Measurements from ENCODE around the gene DCC. TPM values are rescaled to one million over a fixed set of nuclear protein-coding genes. Genes with fewer than 3 reads are reported as not detected.

DCC gene
- polyA plus RNA-seq, 1 donor (not counting 4 experiments of a cell fraction or from before 2014, with no cell fraction given), result not detected

DNA sequence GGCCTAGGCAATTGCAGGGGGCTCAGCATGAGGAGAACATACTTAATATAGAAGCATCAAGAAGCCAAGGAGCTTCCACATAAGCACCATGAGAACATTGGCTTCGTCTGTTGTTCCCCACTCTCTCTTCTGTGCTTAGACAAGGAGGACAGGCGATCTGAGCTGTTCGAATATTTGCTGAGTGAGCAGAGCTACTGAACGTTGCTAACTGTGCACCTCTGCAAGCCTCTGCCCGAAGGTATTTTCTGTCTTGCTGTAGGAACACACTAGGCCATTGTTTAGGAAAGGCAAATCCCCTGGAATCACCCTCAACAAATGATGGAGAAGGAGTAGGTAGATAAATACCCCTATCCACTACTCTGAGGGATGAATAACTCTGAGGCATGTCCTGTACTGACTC is 813.8 kb downstream of the DCC start:
- no peak overlapping the region for H3K4me2 ChIP-seq (ENCODE audit: control insufficient read depth, extremely low read depth, insufficient read depth, low read depth, low read length)
- no peaks in the 10 kb centered on the region for H3K79me2 ChIP-seq (ENCODE audit: control insufficient read depth, insufficient read depth, low read length)
- no peak overlapping the region for H3K27ac ChIP-seq (ENCODE audit: control insufficient read depth, insufficient read depth, low read length)
- H2AFZ ChIP-seq (ENCODE audit: control insufficient read depth, low read length), result no peak overlapping the region
- dilution Hi-C loops (cut with MboI; ENCODE audit: extremely low pct_ligation_motif_present, low sequenced_read_pairs), result no loop called here
- no peaks in the 10 kb centered on the region for H3K36me3 ChIP-seq (ENCODE audit: control insufficient read depth in 2 of 2, extremely low read depth in 1 of 2, insufficient read depth in 2 of 2, low read length in 2 of 2)
- no peaks in the 10 kb centered on the region for H3K9me1 ChIP-seq (ENCODE audit: control insufficient read depth, extremely low read depth, insufficient read depth, low read length)
- TF ChIP-seq, protein P1, sequence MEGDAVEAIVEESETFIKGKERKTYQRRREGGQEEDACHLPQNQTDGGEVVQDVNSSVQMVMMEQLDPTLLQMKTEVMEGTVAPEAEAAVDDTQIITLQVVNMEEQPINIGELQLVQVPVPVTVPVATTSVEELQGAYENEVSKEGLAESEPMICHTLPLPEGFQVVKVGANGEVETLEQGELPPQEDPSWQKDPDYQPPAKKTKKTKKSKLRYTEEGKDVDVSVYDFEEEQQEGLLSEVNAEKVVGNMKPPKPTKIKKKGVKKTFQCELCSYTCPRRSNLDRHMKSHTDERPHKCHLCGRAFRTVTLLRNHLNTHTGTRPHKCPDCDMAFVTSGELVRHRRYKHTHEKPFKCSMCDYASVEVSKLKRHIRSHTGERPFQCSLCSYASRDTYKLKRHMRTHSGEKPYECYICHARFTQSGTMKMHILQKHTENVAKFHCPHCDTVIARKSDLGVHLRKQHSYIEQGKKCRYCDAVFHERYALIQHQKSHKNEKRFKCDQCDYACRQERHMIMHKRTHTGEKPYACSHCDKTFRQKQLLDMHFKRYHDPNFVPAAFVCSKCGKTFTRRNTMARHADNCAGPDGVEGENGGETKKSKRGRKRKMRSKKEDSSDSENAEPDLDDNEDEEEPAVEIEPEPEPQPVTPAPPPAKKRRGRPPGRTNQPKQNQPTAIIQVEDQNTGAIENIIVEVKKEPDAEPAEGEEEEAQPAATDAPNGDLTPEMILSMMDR (optimal IDR thresholded peaks at IDR 0.05 in 1 of 3, IDR thresholded peaks at IDR 0.05 in 1 of 3, conservative IDR thresholded peaks at IDR 0.05 in 1 of 3; ENCODE audit: extremely low read depth in 1 of 3, insufficient read depth in 2 of 3, low read length in 3 of 3), result no peak
- H3K9me3 ChIP-seq (ENCODE audit: control insufficient read depth, low read depth, low read length), result no peaks in the 10 kb centered on the region
- H3K4me1 ChIP-seq (ENCODE audit: control insufficient read depth, extremely low read depth, insufficient read depth, low read length), result no peaks in the 10 kb centered on the region
- H3K9ac ChIP-seq (ENCODE audit: control insufficient read depth, extremely low read depth, insufficient read depth, low read length), result no peak overlapping the region
- no peak for FAIRE-seq
- H4K20me1 ChIP-seq (ENCODE audit: control insufficient read depth, extremely low read depth, insufficient read depth, low read length), result no peaks in the 10 kb centered on the region
- H3K4me3 ChIP-seq (ENCODE audit: control insufficient read depth in 2 of 3, extremely low read depth in 1 of 3, insufficient read depth in 2 of 3, low read depth in 1 of 3, low read length in 3 of 3), result no peak overlapping the region
- no peak for DNase-seq (ENCODE audit: low read depth, low spot score)
- no peaks in the 10 kb centered on the region for H3K27me3 ChIP-seq (ENCODE audit: control insufficient read depth, extremely low read depth, insufficient read depth, low read length)

DNA sequence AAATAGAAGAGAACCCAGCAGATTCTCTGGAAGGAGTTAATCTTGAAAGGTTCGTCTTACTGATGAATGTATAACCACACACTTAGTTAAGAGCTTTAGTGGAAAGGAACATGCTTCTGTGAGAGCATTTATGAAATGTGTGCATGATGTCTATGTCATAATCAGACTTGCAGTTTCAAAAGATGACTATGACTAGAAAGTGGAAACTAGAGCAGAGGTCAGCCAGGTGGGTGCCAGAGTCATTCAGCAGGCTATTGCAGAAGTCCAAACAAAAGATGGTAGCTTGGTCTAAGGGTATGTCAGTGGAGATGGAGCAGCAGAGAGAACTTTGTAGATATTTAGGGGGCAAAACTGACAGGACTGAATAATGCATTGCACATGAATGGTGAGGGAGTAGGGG is 825.8 kb downstream of the DCC start:
- H2AFZ ChIP-seq (ENCODE audit: control insufficient read depth, low read length), result no peak overlapping the region
- no peaks in the 10 kb centered on the region for H3K4me1 ChIP-seq (ENCODE audit: control insufficient read depth, extremely low read depth, insufficient read depth, low read length)
- H3K9me3 ChIP-seq (ENCODE audit: control insufficient read depth, low read depth, low read length), result peaks cover 2% of the 10 kb centered on the region
- FAIRE-seq, result no peak
- no peak for TF ChIP-seq EZH2 (IDR thresholded peaks at IDR 0.05; ENCODE audit: low read length)
- TF ChIP-seq, protein P1 (optimal IDR thresholded peaks at IDR 0.05 in 1 of 3, IDR thresholded peaks at IDR 0.05 in 1 of 3, conservative IDR thresholded peaks at IDR 0.05 in 1 of 3; ENCODE audit: extremely low read depth in 1 of 3, insufficient read depth in 2 of 3, low read length in 3 of 3), result no peak
- no peaks in the 10 kb centered on the region for H4K20me1 ChIP-seq (ENCODE audit: control insufficient read depth, extremely low read depth, insufficient read depth, low read length)
- H3K9ac ChIP-seq (ENCODE audit: control insufficient read depth, extremely low read depth, insufficient read depth, low read length), result no peak overlapping the region
- H3K4me2 ChIP-seq (ENCODE audit: control insufficient read depth, extremely low read depth, insufficient read depth, low read depth, low read length), result no peak overlapping the region
- no peaks in the 10 kb centered on the region for H3K79me2 ChIP-seq (ENCODE audit: control insufficient read depth, insufficient read depth, low read length)
- H3K27ac ChIP-seq (ENCODE audit: control insufficient read depth, insufficient read depth, low read length), result no peak overlapping the region
- DNase-seq (ENCODE audit: low read depth, low spot score), result no peak
- no peaks in the 10 kb centered on the region for H3K9me1 ChIP-seq (ENCODE audit: control insufficient read depth, extremely low read depth, insufficient read depth, low read length)
- no peaks in the 10 kb centered on the region for H3K27me3 ChIP-seq (ENCODE audit: control insufficient read depth, extremely low read depth, insufficient read depth, low read length)
- no peaks in the 10 kb centered on the region for H3K36me3 ChIP-seq (ENCODE audit: control insufficient read depth in 2 of 2, extremely low read depth in 1 of 2, insufficient read depth in 2 of 2, low read length in 2 of 2)
- H3K4me3 ChIP-seq (ENCODE audit: control insufficient read depth in 2 of 3, extremely low read depth in 1 of 3, insufficient read depth in 2 of 3, low read depth in 1 of 3, low read length in 3 of 3), result no peak overlapping the region
- dilution Hi-C loops (cut with MboI; ENCODE audit: extremely low pct_ligation_motif_present, low sequenced_read_pairs), result no loop called here

All from keratinocyte (primary cell).